ENCODE data around the gene MT1M.

Gene MT1M

DNA sequence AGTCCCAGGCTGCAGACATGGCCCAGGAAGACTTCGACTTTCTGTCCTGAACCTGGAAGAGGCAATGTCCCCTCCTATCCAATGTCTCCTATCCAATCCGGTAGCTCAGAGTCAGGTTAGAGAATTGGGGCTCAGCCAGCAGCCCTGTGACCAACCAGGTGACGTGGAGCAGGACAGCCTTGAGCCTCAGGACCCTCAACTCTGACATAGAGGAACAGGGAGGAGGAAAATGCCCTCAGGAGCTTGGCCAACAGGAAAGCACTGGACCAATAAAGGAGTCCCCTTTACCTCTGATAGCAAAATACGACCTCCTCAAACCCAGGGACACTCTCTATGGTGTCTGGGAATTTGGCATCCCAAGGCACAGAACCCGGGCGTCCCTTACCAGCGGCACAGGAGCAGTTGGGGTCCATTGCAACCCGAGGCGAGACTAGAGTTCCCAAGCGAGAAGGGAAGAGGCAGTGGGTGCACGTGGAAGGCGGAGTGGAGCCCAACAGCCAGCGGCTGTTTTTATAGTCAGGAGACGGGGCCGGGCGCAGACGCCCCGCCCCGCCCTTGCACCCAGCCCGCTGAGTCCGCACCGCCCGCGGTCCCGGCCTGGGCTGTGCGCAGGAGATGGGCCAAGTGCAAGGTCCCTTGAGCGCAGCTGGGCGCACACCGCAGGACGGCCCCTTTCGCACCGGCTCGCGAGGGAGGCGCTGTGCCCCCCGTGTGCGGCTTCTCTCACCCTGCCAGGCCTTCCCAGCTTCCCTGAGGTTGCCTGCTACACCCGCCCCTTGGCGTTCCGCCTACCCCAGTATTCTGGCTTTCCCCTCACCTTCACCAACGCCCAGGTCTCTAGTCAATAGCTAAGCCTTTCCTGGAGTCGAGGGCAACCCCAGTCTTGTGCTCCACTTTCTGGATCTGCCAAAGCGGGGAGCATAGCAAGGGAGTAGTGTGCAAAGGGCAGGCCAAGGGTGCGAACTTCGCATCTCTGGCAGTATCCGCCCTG lies 35.4 kb downstream of the MT1M start, which contains the start of gene MT1G:
MT1G (minus strand) TSS at position 485 of the 991 bp plus-strand sequence; CDS start at position 413, 72 bp downstream.
- Histone ChIP-seq H3K9ac (ENCODE audit: low read length) (no peak within 1 kb of the TSS), H3K18ac (ENCODE audit: low read depth in 1 of 2, low read length in 2 of 2) (no peak within 1 kb of the TSS), H2BK15ac (ENCODE audit: low read depth, poor library complexity, severe bottlenecking) (no peak within 1 kb of the TSS), H4K91ac (ENCODE audit: low read length) (no peak within 1 kb of the TSS), H3K27ac (ENCODE audit: low read length, poor library complexity, severe bottlenecking) (no peak within 1 kb of the TSS), H3K4me1 (ENCODE audit: control insufficient read depth, insufficient read depth, low read depth, low read length) (peaks cover 18% of the 10 kb centered on the region), H3K79me1 (replicated peaks; ENCODE audit: low read length, poor library complexity, severe bottlenecking) (no peaks in the 10 kb centered on the region), H2BK12ac (ENCODE audit: low read length in 2 of 2) (no peak within 1 kb of the TSS), H2AK5ac (ENCODE audit: low read length, severe bottlenecking) (no peak within 1 kb of the TSS), H2BK5ac (ENCODE audit: low read depth, low read length, poor library complexity, severe bottlenecking) (no peak within 1 kb of the TSS), H3K36me3 (ENCODE audit: control insufficient read depth in 1 of 2, insufficient read depth in 2 of 2, low read depth in 1 of 2, low read length in 2 of 2) (no peaks in the 10 kb centered on the region), H3K14ac (ENCODE audit: low read length in 2 of 2) (no peak within 1 kb of the TSS), H4K8ac (ENCODE audit: low read length) (no peak within 1 kb of the TSS), H2BK120ac (ENCODE audit: low read depth, low read length) (no peak within 1 kb of the TSS), H3K4ac (ENCODE audit: low read depth in 1 of 2, low read length in 2 of 2) (no peak within 1 kb of the TSS), H3K27me3 (ENCODE audit: control insufficient read depth in 1 of 2, insufficient read depth in 1 of 2, low read length in 2 of 2) (peaks cover 73 to 94% of the 10 kb centered on the region in 2 experiments), H3K23ac (ENCODE audit: low read length in 2 of 2) (no peak within 1 kb of the TSS), H3K9me3 (ENCODE audit: control insufficient read depth, low read length) (no peaks in the 10 kb centered on the region), H2AFZ (ENCODE audit: low read depth, low read length) (no peak within 1 kb of the TSS), H3K4me2 (ENCODE audit: low read length, poor library complexity, severe bottlenecking) (peak within 1 kb of the TSS; percentile 32), H3K4me3 (ENCODE audit: insufficient read depth in 1 of 2, low read depth in 1 of 2, low read length in 2 of 2) (no peak within 1 kb of the TSS)
- DNase-seq: no peak
- 5% methylated on average over 45 of the region's 46 CpGs for WGBS

GRCh38 chr16:56669005-56669839 lies 36.8 kb downstream of the MT1M start, which contains the start of gene MT1H:
MT1H (plus strand) TSS chr16:56669814; CDS start chr16:56669885, 71 bp downstream.
- H3K4ac ChIP-seq (ENCODE audit: low read depth in 1 of 2, low read length in 2 of 2): no peak within 1 kb of the TSS
- no peak within 1 kb of the TSS for H3K18ac ChIP-seq (ENCODE audit: low read depth in 1 of 2, low read length in 2 of 2)
- H2BK15ac ChIP-seq (ENCODE audit: low read depth, poor library complexity, severe bottlenecking): no peak within 1 kb of the TSS
- peaks cover 14% of the 10 kb centered on the region for H3K4me1 ChIP-seq (ENCODE audit: control insufficient read depth, insufficient read depth, low read depth, low read length)
- no peak within 1 kb of the TSS for H4K91ac ChIP-seq (ENCODE audit: low read length)
- no peak within 1 kb of the TSS for H2BK120ac ChIP-seq (ENCODE audit: low read depth, low read length)
- H3K4me3 ChIP-seq (ENCODE audit: insufficient read depth in 1 of 2, low read depth in 1 of 2, low read length in 2 of 2): no peak within 1 kb of the TSS
- H3K14ac ChIP-seq (ENCODE audit: low read length in 2 of 2): no peak within 1 kb of the TSS
- no peak within 1 kb of the TSS for H3K9ac ChIP-seq (ENCODE audit: low read length)
- H2AFZ ChIP-seq (ENCODE audit: low read depth, low read length): no peak within 1 kb of the TSS
- no peak within 1 kb of the TSS for H4K8ac ChIP-seq (ENCODE audit: low read length)
- no peak within 1 kb of the TSS for H2AK5ac ChIP-seq (ENCODE audit: low read length, severe bottlenecking)
- no peak within 1 kb of the TSS for H3K23ac ChIP-seq (ENCODE audit: low read length in 2 of 2)
- no peak within 1 kb of the TSS for H3K4me2 ChIP-seq (ENCODE audit: low read length, poor library complexity, severe bottlenecking)
- no peaks in the 10 kb centered on the region for H3K36me3 ChIP-seq (ENCODE audit: control insufficient read depth in 1 of 2, insufficient read depth in 2 of 2, low read depth in 1 of 2, low read length in 2 of 2)
- peaks cover 62 to 84% of the 10 kb centered on the region in 2 experiments for H3K27me3 ChIP-seq (ENCODE audit: control insufficient read depth in 1 of 2, insufficient read depth in 1 of 2, low read length in 2 of 2)
- WGBS: 4% methylated on average over 34 of the region's 38 CpGs
- DNase-seq: no peak
- H2BK12ac ChIP-seq (ENCODE audit: low read length in 2 of 2): no peak within 1 kb of the TSS
- no peaks in the 10 kb centered on the region for H3K9me3 ChIP-seq (ENCODE audit: control insufficient read depth, low read length)
- no peak within 1 kb of the TSS for H3K27ac ChIP-seq (ENCODE audit: low read length, poor library complexity, severe bottlenecking)
- no peaks in the 10 kb centered on the region for H3K79me1 ChIP-seq (replicated peaks; ENCODE audit: low read length, poor library complexity, severe bottlenecking)
- no peak within 1 kb of the TSS for H2BK5ac ChIP-seq (ENCODE audit: low read depth, low read length, poor library complexity, severe bottlenecking)

- Histone ChIP-seq H3K27ac (ENCODE audit: low read length, poor library complexity, severe bottlenecking) (no peak overlapping the region), H2BK12ac (ENCODE audit: low read length in 2 of 2) (no peak overlapping the region), H2AFZ (ENCODE audit: low read depth, low read length) (no peak overlapping the region), H2BK5ac (ENCODE audit: low read depth, low read length, poor library complexity, severe bottlenecking) (no peak overlapping the region), H3K4me1 (ENCODE audit: control insufficient read depth, insufficient read depth, low read depth, low read length) (peaks cover 14% of the 10 kb centered on the region), H3K79me1 (replicated peaks; ENCODE audit: low read length, poor library complexity, severe bottlenecking) (no peaks in the 10 kb centered on the region), H4K91ac (ENCODE audit: low read length) (no peak overlapping the region), H2BK15ac (ENCODE audit: low read depth, poor library complexity, severe bottlenecking) (no peak overlapping the region), H3K18ac (ENCODE audit: low read depth in 1 of 2, low read length in 2 of 2) (no peak overlapping the region), H3K4me3 (ENCODE audit: insufficient read depth in 1 of 2, low read depth in 1 of 2, low read length in 2 of 2) (no peak overlapping the region), H3K4ac (ENCODE audit: low read depth in 1 of 2, low read length in 2 of 2) (no peak overlapping the region), H2BK120ac (ENCODE audit: low read depth, low read length) (no peak overlapping the region), H3K36me3 (ENCODE audit: control insufficient read depth in 1 of 2, insufficient read depth in 2 of 2, low read depth in 1 of 2, low read length in 2 of 2) (no peaks in the 10 kb centered on the region), H3K27me3 (ENCODE audit: control insufficient read depth in 1 of 2, insufficient read depth in 1 of 2, low read length in 2 of 2) (peaks cover 59 to 77% of the 10 kb centered on the region in 2 experiments), H3K14ac (ENCODE audit: low read length in 2 of 2) (no peak overlapping the region), H3K23ac (ENCODE audit: low read length in 2 of 2) (no peak overlapping the region), H2AK5ac (ENCODE audit: low read length, severe bottlenecking) (no peak overlapping the region), H3K9ac (ENCODE audit: low read length) (no peak overlapping the region), H3K4me2 (ENCODE audit: low read length, poor library complexity, severe bottlenecking) (no peak overlapping the region), H4K8ac (ENCODE audit: low read length) (no peak overlapping the region), H3K9me3 (ENCODE audit: control insufficient read depth, low read length) (no peaks in the 10 kb centered on the region)
- whole genome bisulfite sequencing: 6% methylated on average over 18 of the region's 19 CpGs
- DNase-seq: no peak
Measured at GRCh38 chr16:56669840-56670619, 37.6 kb downstream of the MT1M start.

All from mesenchymal stem cell (in vitro differentiated cells and primary cell).